Astrocyte of the hippocampus (primary cell): ENCODE measurements around the gene CDCA7.
"Not testable (repeated sequence)": the region's sequence is repeated elsewhere in the genome, so short reads cannot be mapped to it uniquely, and the experiment has no call there.

ENCODE experiments used
- DNase-seq: peaks from one replicate; pipeline ENCODE4 v3.0.0; 2011; ENCODE audit warnings: low read depth, low spot score

CDCA7 gene

GRCh38 chr2:173402405-173402974 is 47.8 kb downstream of the CDCA7 start:
- DNase-seq = peak; percentile 92

GRCh38 chr2:173404841-173405750 is 50.4 kb downstream of the CDCA7 start:
- DNase-seq = no peak

- DNase-seq = no peak
Measured at GRCh38 chr2:173407176-173407575, 52.5 kb downstream of the CDCA7 start.

GRCh38 chr2:173407646-173408045 is 53.0 kb downstream of the CDCA7 start:
- DNase-seq = no peak

GRCh38 chr2:173410579-173410978 is 55.9 kb downstream of the CDCA7 start:
- no peak for DNase-seq

GRCh38 chr2:173412628-173413027 is 58.0 kb downstream of the CDCA7 start:
- no peak for DNase-seq

- peak; percentile 78 for DNase-seq
Measured at GRCh38 chr2:173414823-173415322, 60.2 kb downstream of the CDCA7 start.

- no peak for DNase-seq
Measured at GRCh38 chr2:173415431-173416381, 61.0 kb downstream of the CDCA7 start.

- not testable (repeated sequence) for DNase-seq
Measured at GRCh38 chr2:173416415-173417152, 61.9 kb downstream of the CDCA7 start.

- no peak for DNase-seq
Measured at GRCh38 chr2:173417341-173417740, 62.7 kb downstream of the CDCA7 start.

- DNase-seq = no peak
Measured at GRCh38 chr2:173417802-173418201, 63.1 kb downstream of the CDCA7 start.
